OCI-M2 (cell line): ENCODE results near the gene OR56A3.

ENCODE experiments used
- DNase-seq: peaks from one replicate; lab custom pipeline; 2025; ENCODE audit not compliant: unreplicated experiment; lab: John Stamatoyannopoulos, UW

Gene OR56A3

DNA sequence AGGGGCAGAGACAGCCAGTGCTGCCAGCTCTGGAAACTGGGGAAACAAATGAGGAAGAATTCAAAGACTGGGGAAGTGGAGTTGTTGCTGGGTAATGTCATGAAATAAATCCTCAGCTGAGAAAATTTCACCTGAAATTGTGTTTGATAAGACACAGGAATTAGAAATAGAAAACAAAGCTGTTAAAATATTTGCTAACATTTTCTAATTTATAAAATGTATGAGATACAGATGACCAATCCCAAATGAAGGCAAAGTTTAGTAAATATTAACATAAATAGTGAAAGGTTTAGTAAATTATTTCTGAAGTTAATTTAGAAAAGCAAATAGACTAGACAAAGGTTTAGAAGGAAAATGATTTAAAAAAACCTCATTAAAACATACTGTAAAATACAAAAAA is 26.3 kb downstream of the OR56A3 start, which contains the start of gene OR56A5:
Gene OR56A5, minus strand, starts transcription at position 101 of the 400 bp plus-strand sequence. Its CDS starts 0 bp downstream, at position 101.
- DNase-seq: no peak

- DNase-seq: no peak
Observed at GRCh38 chr11:5973530-5973929, 31.5 kb downstream of the OR56A3 start.

GRCh38 chr11:5983443-5983842 is 41.4 kb downstream of the OR56A3 start:
- DNase-seq: no peak

- no peak for DNase-seq
Observed at GRCh38 chr11:5986885-5987284, 44.8 kb downstream of the OR56A3 start, which contains the start of gene OR52L1. OR52L1 (minus strand) TSS chr11:5986985; CDS start chr11:5986930, 55 bp downstream.

DNA sequence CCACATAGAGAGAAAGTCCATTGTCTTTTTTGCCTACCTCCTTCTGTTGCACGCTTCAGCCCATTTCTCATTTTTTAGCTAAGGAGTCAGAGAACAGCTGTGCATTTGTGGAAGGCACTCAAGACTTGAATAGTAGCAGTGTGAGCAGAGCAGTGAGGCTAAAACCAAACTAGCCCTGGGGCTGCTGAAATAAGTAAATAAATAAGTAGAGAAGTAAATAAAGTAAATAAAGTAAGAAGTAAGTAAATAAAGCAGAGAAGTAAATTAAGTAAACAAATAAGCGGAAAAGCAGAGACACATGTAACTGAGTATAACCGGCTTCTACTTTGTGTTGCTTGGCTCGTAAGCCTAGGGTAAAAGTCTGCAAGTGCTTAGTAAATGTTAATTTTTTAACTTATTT is 47.2 kb downstream of the OR56A3 start:
- DNase-seq: no peak

DNA sequence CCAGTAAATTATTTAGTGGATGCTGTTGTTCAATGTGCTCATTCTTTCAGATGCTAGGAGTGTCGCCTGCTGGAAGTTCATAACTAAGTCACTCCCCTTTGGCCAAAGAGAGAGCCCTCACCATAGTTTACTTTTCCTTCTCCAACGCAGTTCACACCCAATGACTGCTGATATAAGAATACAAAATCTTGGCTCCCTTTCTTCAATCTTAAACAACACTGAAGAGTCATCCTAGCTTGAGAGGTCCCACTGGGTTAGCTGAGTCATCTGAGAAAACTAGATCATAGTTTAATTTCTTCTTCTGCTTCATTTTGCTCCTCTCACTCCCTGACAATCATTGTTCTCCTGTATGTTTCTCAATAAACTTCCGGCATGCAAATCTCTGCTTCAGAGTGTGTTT is 50.1 kb downstream of the OR56A3 start:
- no peak for DNase-seq

- DNase-seq: no peak
Observed at GRCh38 chr11:5992604-5993251, 50.7 kb downstream of the OR56A3 start.

GRCh38 chr11:5994791-5995190 is 52.7 kb downstream of the OR56A3 start:
- DNase-seq: no peak
